ENCODE measurements around the gene AEBP1.

DNA sequence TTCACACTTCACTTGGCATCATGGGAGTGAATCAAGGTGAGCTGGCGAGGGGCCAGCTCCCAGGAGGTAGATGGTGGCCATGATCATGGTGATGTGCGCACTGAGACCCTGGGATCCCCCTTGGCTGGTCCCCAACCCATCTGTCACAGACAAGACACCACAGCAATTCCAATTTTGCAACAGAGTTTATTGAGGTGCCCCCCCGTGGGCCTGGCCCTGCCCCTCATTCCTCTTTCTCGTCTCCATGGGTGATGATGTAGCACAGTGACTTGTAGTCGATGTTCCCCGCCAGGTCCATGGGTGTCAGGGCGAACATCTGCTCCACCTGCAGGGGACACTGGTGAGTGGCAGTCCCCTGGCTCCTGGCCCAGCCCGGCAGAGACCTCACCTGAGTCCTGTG, 34.6 kb downstream of the AEBP1 start:
- TF ChIP-seq, protein P1, sequence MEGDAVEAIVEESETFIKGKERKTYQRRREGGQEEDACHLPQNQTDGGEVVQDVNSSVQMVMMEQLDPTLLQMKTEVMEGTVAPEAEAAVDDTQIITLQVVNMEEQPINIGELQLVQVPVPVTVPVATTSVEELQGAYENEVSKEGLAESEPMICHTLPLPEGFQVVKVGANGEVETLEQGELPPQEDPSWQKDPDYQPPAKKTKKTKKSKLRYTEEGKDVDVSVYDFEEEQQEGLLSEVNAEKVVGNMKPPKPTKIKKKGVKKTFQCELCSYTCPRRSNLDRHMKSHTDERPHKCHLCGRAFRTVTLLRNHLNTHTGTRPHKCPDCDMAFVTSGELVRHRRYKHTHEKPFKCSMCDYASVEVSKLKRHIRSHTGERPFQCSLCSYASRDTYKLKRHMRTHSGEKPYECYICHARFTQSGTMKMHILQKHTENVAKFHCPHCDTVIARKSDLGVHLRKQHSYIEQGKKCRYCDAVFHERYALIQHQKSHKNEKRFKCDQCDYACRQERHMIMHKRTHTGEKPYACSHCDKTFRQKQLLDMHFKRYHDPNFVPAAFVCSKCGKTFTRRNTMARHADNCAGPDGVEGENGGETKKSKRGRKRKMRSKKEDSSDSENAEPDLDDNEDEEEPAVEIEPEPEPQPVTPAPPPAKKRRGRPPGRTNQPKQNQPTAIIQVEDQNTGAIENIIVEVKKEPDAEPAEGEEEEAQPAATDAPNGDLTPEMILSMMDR (IDR thresholded peaks at IDR 0.05; ENCODE audit: low read depth, low read length) = no peak
- TF ChIP-seq EZH2phosphoT487 (IDR thresholded peaks at IDR 0.05; ENCODE audit: low read depth) = no peak

All from OCI-LY3 (cell line).